ENCODE results near the gene MILR1. TPM values are rescaled to one million over a fixed set of nuclear protein-coding genes. Genes with fewer than 3 reads are reported as not detected.
A peak's percentile ranks its signal among the peaks of the same experiment; 100 is the strongest.

The MILR1 gene
- total and polyA plus RNA-seq, 2 experiments from 2014 or later: 0.39 TPM; not detected in 1

- Mint-ChIP-seq H3K4me1 (peaks cover 62% of the 10 kb centered on the region), H3K36me3 (ENCODE audit: low read depth) (peaks cover 88% of the 10 kb centered on the region), H3K9me3 (peaks cover 4% of the 10 kb centered on the region; the same call in 1 of the 3 replicates)
Observed at GRCh38 chr17:64503341-64503740, 54.4 kb downstream of the MILR1 start.

More at GRCh38 chr17:64503341-64503740, 54.4 kb downstream of the MILR1 start:
- peaks cover 64% of the 10 kb centered on the region for H3K36me3 ChIP-seq (ENCODE audit: insufficient read depth)
- TF ChIP-seq STAT1 (IDR thresholded peaks at IDR 0.05; ENCODE audit: unreplicated experiment) (no peak), REST (IDR thresholded peaks at IDR 0.05; ENCODE audit: unreplicated experiment) (no peak), JUNB (IDR thresholded peaks at IDR 0.05; ENCODE audit: unreplicated experiment) (no peak), EZH2phosphoT487 (IDR thresholded peaks at IDR 0.05; ENCODE audit: unreplicated experiment) (no peak), ZNF462 (CRISPR knock-in tag; IDR thresholded peaks at IDR 0.05) (no peak), ZNF114 (CRISPR knock-in tag; IDR thresholded peaks at IDR 0.05) (no peak), CTCF (conservative IDR thresholded peaks at IDR 0.05; ENCODE audit: low read depth in 2 of 2) (no peak), ETS1 (IDR thresholded peaks at IDR 0.05) (no peak), POLR2AphosphoS5 (IDR thresholded peaks at IDR 0.05; ENCODE audit: low read depth) (no peak), ZNF331 (CRISPR knock-in tag; IDR thresholded peaks at IDR 0.05; ENCODE audit: low read depth) (no peak), NANOG (IDR thresholded peaks at IDR 0.05; ENCODE audit: borderline replicate concordance) (no peak)
- peak overlapping the region; percentile 36; the same call in 2 of the 3 replicates for H3K4me3 Mint-ChIP-seq
- 0 out of 2 replicates have a peak overlapping the region, but pooled peaks have one; percentile 44 for H3K27ac Mint-ChIP-seq
- H3K27me3 ChIP-seq (ENCODE audit: insufficient read depth): no peaks in the 10 kb centered on the region
- H3K27me3 Mint-ChIP-seq (ENCODE audit: insufficient read depth, low read depth, poor library complexity): peaks cover 27% of the 10 kb centered on the region
- peaks cover 59% of the 10 kb centered on the region for H3F3A ChIP-seq (replicated peaks; ENCODE audit: low read depth)
- DNase-seq (ENCODE audit: low spot score) (no peak), ATAC-seq (no peak)
- no peaks in the 10 kb centered on the region for H3K9me2 ChIP-seq (ENCODE audit: insufficient read depth)
- peaks cover 8% of the 10 kb centered on the region; the same call in 1 of the 2 replicates for H3K4me1 ChIP-seq (ENCODE audit: insufficient read depth)
- peak overlapping the region; percentile 100; the same call in 1 of the 2 replicates for H3K4me3 ChIP-seq
- peaks cover 83% of the 10 kb centered on the region for H3K79me2 ChIP-seq (replicated peaks; ENCODE audit: insufficient read depth)
- peaks cover 64% of the 10 kb centered on the region for H4K20me1 ChIP-seq (replicated peaks; ENCODE audit: insufficient read depth)
- H3K4me2 ChIP-seq: no peak overlapping the region
- no peak overlapping the region for H2AFZ ChIP-seq
- H3K27ac ChIP-seq (ENCODE audit: low read depth): peak overlapping the region; percentile 71
